GM18511 (cell line): Measurements from ENCODE around the gene CDC45.

ENCODE experiments used
- ATAC-seq: cut with Tn5 transposase; IDR thresholded peaks from one replicate; pipeline ENCODE4 v1.9.1; 2021; ENCODE audit warnings: mild to moderate bottlenecking, moderate library complexity; ENCODE audit not compliant: unreplicated experiment

The CDC45 gene

DNA sequence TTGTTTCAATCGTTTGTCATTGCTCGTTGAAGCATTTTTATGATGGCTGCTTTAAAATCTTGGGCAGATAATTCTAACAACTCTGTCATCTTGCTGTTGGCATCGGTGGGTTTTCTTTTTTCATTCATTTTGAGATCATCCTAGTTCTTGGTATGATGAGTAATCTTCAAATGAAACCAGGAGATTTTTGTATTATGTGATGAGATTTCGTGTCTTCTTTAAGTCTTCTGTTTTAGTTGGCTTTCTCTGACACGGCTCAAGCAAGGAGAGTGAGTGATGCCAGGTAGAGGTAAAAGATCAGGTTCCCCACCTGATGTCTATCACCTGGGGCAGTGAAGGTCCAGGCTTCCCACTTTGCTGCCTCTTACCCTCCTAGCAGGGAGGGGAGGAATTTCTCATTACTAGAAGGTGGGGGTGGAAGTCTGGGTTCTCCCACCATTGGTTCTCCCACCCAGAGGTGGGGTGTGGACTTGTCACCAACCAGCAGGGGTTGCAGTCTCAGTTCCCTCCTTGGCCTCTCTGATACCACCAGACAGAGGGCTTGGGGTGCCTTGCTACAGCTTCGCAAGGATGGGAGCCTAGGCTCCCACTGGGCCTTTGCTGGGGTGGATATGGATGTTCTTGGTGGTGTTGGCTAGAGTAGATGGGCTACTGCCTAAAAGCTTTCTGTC, 12.9 kb downstream of the CDC45 start:
- no peak for ATAC-seq

DNA sequence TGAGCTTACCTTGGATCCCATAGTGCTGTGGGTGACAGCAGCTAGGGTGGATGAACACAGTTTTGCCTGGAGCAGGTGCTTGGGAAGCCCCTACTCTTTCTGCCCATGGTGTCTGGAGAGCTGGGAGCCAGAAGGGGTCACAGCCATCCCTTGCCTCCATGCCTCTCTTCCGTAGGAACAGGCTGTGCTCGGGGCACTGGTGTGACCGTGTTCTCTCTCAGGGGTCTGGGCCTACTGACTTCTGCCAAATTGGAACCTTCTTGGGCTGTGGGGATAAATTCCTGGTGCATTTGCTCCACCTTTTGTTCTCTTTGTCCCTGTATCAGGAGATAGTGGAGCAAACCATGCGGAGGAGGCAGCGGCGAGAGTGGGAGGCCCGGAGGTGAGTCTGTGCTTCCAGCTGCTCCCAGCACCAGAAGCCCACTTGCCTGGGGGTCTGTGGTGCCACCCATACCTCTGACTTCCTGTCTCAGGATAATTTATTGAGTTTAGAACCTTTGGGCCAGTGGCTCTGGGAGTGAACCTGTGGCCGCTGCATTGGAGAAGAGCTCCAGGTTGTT, 14.4 kb downstream of the CDC45 start:
- no peak for ATAC-seq

DNA sequence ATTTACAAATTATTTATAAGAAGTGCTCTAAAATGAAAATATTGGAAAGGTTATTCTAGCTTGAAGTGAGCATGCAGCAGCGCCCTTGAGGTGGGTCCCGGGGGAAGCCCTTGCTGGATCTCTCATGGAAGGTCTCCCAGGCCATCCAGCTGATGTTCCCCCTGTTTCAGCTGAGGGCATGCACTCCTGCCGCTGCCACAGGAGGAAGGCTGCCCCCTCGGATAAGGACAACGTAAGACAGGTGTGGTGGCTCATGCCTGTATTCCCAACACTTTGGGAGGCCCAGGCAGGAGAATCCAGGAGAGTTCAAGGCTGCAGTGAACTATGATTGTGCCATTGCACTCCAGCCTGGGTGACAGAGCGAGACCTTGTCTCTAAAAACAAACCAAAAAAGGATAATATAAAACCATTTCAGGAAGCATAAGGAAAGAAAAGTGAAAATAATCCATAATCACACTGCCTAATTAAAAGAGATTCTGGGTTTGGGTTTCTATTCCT, 15.0 kb downstream of the CDC45 start:
- no peak for ATAC-seq

DNA sequence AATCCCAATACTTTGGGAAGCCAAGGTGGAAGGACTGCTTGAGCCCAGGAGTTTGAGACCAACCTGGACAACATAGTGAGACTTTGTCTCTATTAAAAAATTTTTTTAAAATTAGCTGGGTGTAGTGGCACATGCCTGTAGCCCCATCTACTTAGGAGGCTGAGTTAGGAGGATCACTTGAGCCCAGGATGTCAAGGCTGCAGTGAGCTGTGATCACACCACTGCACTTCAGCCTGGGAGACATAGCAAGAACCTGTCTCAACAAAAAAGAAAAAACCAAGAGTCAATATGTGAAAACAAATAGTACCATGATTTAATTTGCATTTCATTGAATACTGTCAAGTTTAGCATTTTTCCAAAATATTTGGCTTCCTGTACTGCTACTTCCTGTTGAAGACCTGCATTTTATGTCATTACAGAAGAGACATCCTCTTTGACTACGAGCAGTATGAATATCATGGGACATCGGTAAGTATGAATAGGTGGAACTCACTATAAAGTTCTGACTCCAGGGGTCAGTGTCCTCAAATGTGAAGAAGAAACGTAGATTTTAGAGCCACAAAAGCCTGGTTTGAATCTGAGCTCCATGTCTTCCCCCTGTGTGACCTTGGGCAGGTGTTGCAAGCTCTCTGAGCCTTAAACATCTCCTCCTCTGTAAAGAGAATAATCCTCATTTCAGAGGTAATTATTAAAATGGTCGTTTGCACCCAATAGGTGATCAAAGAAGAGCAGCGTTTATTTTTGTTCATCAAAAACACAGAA, 16.0 kb downstream of the CDC45 start:
- ATAC-seq, result no peak

DNA sequence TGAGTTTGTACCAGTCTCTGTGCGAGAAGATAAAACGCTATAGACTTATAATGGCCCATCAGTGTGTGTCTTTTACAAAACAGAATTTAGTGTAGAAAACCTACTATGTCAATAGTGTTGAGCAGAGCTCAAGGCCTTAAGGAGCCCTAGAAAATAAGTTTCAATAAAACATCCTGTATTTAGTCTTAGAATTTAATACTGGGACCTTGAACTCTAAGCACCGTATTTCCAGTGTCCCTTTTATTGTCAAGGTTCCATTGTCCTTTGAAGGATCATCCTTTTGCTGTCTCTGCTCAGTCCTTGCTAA, 16.6 kb downstream of the CDC45 start:
- no peak for ATAC-seq

DNA sequence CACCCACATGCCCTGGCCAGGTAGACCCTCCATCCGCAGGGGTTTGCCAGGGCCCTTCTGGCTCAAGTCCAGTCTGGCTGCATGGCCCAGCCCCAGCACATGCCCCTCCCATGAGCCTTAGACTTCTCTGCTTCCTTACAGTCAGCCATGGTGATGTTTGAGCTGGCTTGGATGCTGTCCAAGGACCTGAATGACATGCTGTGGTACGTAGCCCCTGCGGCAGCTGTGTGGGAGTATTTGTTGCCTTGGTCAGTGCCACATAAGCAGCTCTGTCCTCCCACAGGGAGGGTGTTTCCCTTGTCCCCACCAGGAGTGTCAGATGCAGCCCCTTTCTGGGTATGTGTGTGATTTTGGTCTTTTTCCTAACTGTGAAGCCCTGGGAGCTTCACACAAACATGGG, 17.5 kb downstream of the CDC45 start:
- ATAC-seq, result no peak

DNA sequence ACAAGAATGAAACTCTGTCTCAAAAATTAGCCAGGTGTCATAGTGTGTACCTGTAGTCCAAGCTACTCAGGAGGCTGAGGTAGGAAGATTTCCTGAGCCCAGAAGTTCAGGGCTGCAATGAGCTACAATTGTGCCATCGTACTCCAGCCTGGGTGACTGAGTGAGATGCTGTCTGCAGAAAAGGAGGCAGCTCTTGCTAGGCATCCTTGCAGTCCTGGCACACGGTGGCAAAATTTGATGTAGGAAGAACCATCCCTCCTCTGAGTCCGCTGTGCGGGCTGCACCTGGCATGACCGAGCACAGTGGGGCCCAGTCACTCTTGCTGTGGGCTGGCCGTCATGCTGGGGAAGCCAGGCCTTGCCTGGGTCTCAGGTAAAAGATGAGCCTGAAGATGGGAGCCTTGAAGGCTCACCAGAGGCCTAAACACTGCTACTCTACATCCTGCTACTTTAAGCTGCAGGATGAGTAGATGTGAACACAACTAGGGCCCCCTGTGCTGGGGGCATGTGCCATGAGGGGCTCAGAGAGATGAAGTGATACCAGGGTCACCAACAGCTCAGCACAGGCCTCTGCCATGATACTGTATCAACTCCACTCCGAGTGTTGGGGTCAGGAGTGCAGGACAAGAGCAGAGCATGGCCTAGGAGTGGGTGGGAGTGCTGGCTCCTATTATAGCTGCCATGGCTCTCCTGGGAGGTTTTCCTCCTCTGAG, 18.6 kb downstream of the CDC45 start:
- ATAC-seq, result no peak

DNA sequence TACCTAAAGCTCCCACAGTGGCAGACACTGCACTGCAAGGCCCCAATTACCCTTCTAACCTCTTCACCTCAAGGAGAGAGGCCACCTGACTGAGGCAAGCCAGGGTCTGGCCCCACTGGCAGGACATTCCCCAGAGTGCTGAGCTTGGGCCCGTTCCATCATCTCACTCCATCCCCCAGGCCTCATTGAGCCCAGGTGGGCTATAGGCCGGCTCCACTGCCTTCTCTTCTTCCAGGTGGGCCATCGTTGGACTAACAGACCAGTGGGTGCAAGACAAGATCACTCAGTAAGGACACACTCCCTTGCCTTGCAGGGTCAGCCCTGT, 19.1 kb downstream of the CDC45 start:
- ATAC-seq, result no peak

DNA sequence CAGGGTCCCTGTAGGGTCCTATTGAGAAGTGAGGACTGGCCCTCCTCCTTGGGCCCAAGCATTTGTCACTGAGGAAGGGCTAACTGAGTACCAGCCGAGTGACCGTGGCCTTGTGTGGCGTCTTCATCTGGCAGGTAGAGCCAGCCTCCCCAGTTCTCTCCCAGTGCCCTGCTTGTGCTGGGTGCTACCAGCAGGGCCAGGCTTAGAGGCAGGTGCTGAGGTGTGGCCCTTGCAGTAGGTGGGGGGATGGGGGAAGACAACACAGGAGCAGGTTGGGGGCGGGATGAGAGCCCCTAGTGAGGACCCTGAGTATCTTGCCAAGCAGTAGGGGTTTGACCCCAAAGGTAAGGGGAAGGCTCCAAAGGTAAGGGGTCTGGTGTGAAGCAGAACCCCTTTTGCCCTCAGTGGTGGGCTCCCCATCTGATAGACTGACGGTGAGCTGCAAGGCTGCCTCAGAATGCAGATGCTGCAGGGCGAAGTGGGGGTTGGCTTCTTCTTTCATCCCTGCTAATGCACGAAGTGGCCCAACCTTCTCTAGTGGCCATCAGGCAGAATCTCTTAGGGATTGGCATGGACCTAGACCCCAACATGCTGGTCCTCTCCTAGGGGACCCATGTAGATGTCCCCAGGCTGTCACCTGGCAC, 19.6 kb downstream of the CDC45 start:
- no peak for ATAC-seq

DNA sequence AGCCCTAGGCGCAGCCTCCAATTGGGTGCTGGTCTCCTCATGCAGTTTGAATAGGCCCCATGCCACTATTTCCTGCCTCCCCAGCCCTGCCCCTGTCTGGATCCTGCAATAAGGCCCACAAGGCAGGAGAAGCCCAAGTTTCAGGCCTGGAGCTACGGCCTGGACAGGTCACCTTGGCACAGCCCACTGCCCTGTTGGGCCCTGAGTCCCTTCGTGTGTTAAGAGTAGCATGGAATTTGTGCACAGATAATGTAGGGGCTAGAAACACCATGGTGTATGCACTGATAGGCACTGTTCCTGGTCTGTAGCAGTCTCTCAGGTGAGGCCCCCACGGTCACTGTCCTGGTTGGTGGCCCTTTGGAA, 20.1 kb downstream of the CDC45 start:
- no peak for ATAC-seq

DNA sequence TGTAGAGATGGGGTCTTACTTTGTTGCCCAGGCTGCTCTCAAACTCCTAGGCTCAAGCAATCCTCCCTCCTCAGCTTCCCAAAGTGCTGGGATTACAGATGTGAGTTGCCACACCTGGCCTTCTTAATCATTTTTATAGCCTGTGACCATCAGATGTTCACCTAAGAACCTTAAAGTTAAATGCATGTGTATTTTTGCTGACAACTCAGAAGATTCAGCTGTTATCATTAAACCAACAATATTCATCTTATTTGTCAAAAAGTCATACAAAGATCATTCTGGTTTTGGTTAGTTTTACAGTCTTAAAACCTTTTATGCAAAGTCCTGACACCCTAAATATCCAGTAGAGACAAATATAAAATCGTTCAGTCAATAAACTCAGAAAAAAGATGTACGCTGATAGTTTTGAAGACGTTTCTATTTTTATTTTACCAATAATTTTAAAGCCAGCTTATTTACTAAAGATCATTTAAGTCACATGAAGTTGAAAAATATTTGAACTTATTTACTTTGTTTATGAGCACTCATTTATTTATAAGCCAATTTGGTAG, 22.3 kb downstream of the CDC45 start:
- no peak for ATAC-seq

DNA sequence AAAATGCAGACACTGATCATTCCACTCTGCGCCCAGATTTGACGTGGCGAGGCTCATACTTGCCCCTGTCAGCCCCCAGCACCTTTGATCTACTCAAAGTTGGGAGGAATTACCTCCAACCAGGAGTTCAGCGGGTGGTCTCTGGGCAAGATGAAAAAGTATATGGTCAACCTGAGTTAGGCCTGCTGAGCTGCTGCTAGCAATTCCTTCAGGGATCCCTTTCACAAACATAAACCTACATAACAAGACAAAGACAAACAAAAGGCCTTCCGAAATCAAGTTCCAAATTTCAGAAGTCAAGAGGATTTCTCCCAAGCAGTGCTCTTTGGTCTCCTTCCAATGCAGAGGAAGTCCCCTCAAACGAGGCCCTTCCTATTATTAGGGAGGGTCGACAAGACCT, 23.6 kb downstream of the CDC45 start:
- no peak for ATAC-seq

DNA sequence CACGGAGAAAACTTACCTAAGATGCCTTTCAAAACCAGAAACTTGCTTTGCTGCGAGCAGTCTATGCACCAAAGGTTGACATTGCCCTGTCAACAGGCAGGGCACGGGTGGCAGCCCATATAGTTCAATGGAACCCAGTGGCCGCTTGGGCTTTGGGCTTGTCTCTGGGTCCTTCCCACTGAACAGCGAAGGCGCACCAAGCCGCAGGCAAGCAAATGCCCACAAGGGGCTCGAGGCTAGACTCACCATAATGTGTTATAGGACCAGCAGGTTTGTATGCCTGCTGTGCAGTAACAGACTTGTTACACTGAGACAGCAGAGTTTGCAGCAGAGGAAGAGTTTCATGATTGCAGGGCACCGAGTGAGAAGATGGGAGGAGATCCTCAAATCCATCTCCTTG, 24.1 kb downstream of the CDC45 start:
- ATAC-seq, result no peak

DNA sequence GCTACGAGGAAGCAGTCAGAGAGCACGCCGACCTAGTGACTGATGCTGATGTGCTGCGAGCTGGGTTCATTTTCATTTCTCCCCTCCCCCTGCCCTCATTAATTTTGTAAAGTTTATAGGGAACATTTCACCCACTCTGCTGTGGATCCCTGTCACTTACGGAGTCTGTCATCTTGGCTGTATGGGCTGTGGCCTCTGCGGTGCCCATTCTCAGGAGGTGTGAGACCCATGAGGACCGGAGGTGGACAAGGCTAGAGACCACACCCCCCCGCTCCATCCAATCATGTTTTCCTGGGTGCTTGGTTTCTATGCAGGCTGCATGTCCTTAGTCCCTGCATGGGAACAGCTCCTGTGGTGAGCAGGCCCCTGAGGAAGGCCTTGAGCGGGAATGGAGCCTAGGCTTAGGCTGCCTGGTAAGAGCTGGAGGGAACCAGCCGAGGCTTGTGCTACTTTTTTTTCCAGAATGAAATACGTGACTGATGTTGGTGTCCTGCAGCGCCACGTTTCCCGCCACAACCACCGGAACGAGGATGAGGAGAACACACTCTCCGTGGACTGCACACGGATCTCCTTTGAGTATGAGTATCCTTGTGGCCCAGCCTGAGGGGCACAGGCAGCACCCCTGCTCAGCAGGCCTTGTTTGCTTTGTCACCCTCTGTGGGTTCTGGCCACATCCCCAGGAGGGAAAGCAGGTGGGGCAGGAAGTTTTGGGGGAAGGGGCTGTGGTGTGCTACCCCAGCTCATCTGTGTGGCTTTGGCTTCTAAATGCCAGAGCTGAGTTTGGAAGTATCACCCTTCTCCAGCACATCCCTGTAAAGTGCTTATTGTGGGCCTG, 25.4 kb downstream of the CDC45 start:
- ATAC-seq, result no peak

DNA sequence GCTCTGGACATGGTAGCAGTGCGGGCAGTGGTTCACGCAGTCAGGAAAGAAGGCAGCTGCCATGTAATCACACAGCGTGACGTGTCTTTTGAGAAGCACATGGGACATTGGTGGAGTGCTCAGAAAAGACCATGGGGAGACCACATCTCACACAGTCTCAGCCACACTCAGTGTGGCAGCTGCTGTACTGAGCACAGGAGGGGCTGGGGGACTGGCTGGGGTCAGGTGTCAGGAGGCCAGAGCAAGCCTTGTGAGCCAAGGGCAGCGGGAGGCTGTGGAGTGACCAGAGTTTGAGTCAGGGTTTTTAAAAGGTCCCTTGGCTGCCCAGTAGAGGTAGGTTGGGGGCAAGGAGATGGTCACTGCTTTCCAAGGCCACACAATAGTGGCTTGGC, 26.0 kb downstream of the CDC45 start:
- no peak for ATAC-seq

DNA sequence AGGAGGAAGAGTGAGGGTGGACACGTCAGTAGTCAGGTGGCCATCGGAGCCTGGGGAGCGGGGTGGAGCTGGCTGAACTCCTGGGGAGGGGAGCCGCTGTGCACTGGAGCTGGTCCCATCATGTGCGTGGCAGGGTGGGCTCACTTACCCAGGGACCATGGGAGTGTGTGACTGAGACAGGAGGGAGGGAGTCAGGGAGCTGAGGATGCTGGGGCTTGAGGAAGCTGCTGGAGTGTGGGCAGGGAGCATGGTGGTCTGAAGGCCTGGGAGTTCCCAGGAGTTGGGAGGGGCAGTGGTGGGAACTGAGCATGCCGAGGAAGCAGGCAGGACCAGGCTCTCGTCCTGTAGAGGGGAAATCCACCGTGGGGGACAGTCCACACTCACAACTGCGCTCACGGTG, 26.5 kb downstream of the CDC45 start:
- ATAC-seq, result no peak

DNA sequence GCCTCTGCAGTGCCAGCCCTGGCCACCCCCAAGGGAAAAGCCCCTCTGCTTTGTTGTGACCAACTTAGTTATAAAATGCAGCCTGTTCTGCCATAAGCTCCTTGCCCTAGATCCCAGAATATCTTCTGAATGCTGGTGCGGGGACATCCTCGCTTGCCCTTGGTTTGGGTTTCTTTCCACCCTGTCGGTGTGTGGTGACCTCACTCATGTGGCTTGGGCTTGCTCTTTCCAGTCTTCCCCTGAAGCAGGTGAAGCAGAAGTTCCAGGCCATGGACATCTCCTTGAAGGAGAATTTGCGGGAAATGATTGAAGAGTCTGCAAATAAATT, 27.8 kb downstream of the CDC45 start:
- no peak for ATAC-seq

DNA sequence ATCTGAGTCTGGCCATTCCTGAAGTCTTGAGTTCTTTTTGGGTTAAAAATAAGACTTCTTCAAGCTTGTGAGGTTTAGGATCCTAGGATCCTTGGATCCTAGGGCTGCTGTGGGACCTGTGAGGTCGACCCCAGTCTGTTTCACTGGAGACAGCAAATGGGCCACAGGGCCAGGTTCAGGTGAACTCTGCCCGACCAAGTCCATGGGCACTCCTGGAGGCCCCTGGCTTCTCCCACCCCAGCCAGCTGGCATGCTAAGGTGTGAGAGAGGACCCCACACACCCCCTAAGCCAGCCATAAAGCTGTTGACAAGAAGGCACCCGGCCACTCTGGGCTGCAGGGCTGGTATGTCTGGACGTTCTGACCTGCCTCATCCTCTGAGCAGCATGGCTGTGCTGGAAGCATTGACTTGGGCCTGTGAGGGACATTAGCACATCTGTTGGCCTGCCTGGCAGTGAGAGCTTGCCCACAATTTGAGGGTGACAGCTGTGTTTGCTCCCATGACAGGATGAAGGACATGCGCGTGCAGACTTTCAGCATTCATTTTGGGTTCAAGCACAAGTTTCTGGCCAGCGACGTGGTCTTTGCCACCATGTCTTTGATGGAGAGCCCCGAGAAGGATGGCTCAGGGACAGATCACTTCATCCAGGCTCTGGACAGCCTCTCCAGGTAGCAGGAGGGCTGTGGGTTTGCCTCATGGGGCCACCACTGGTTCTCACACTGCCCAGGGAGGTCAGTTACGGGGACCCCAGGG, 28.5 kb downstream of the CDC45 start:
- ATAC-seq, result no peak

DNA sequence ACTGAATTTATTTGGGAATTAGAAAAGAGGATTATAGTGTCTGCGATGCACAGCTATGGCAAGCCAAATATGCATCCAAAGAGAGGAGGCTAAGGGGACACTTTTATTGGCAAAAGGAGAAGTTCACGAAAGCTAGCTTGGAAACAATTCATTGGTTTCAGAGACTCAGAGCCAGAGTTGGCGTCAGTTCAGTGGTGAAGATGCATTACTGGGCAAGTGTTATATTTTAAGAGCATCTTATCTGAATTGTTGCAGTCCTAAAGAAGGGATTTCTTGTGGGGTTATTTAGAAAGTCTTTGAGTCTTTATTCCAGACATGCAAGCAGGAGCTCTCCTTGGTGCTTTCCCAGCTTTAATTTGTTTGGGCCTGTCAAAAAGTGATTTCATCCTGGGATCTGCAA, 29.5 kb downstream of the CDC45 start:
- ATAC-seq, result no peak

DNA sequence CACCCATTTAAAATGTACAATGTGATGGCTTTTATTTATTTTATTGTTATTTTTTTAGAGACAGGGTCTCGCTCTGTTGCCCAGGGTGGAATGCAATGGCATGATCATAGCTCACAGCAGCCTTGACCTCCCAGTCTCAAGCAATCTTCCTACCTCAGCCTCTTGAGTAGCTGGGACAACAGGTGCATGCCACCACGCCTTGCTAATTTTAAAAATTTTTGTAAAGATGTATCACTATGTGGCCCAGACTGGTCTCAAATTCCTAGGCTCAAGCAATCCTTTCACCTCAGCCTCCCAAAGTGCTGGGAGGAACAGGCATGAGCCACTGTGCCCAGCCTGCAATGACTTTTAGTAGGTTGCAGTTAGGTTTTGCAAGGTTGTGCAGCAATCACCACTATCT, 30.2 kb downstream of the CDC45 start:
- no peak for ATAC-seq
